ENCODE results near the gene RCAN2. TPM values are rescaled to one million over a fixed set of nuclear protein-coding genes. Genes with fewer than 3 reads are reported as not detected.

RCAN2 gene
- total and polyA plus RNA-seq, 7 donors: 2.6 to 108 (median 20.0) TPM

DNA sequence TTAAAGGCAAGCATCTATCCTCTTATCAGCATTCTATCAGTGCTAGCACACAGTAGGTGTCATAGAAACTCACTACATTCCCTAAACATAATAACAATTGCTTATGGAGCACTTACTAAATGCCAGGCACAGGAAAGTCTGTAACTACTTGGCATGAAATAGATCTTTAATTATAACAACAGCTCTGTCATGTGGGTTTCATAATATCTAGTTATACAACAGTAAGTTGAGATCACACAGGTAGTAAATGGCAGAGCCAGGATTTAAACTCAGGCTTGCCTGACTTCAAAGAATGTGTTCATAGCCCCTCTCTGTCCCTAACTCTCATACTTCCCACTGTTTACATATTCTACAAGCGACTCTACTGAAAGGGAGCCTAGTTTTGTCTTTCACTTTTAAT lies 254.5 kb downstream of the RCAN2 start:
- Histone ChIP-seq H3K27me3 (ENCODE audit: insufficient read depth in 3 of 3, low read length in 2 of 3) (no peaks in the 10 kb centered on the region), H3K4me3 (no peak overlapping the region), H3K9me3 (no peaks in the 10 kb centered on the region), H3K36me3 (ENCODE audit: insufficient read depth in 1 of 2, low read depth in 1 of 2) (no peaks in the 10 kb centered on the region), H3K4me1 (peaks cover 29% of the 10 kb centered on the region), H3K27ac (no peak overlapping the region)
- 49 to 78% (median 57%) methylated on average over 1 of the region's 1 CpG for WGBS, 3 donors
- TF ChIP-seq, protein P1, sequence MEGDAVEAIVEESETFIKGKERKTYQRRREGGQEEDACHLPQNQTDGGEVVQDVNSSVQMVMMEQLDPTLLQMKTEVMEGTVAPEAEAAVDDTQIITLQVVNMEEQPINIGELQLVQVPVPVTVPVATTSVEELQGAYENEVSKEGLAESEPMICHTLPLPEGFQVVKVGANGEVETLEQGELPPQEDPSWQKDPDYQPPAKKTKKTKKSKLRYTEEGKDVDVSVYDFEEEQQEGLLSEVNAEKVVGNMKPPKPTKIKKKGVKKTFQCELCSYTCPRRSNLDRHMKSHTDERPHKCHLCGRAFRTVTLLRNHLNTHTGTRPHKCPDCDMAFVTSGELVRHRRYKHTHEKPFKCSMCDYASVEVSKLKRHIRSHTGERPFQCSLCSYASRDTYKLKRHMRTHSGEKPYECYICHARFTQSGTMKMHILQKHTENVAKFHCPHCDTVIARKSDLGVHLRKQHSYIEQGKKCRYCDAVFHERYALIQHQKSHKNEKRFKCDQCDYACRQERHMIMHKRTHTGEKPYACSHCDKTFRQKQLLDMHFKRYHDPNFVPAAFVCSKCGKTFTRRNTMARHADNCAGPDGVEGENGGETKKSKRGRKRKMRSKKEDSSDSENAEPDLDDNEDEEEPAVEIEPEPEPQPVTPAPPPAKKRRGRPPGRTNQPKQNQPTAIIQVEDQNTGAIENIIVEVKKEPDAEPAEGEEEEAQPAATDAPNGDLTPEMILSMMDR (IDR thresholded peaks at IDR 0.05): no peak
- intact Hi-C loops (cut with DNase I): no loop called here
- peak in 3 of 4 donors; percentile 55 to 73 (median 68) for ATAC-seq
- no peak for DNase-seq

DNA sequence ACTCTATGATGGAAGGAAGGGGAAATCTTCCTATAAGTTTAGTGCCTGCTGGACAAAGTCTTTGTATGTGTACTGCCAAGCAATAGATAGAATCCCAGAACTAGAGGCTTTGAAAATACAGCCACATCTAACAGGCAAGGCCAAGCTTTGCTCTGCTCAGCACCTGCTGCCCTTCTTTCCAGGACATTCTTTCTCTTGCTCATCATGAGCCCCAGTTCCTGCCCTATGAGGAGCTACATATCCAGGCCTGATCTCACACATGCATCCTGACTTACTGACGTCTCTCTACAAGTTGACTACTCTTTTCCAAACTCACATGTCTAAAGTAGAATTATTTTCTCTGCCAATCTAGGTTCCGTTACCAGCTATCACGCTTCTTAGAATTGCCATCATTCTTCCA lies 256.0 kb downstream of the RCAN2 start:
- Histone ChIP-seq H3K9me3 (no peaks in the 10 kb centered on the region), H3K4me3 (no peak overlapping the region), H3K27ac (no peak overlapping the region), H3K36me3 (ENCODE audit: insufficient read depth in 1 of 2, low read depth in 1 of 2) (no peaks in the 10 kb centered on the region), H3K27me3 (ENCODE audit: insufficient read depth in 3 of 3, low read length in 2 of 3) (no peaks in the 10 kb centered on the region), H3K4me1 (peaks cover 17% of the 10 kb centered on the region)
- ATAC-seq (peak; percentile 62 to 83 (median 73)), DNase-seq (no peak)
- WGBS, 3 donors: 42 to 68% (median 44%) methylated on average over 3 of the region's 3 CpGs
- intact Hi-C loops (cut with DNase I): no loop called here
- TF ChIP-seq, protein P1 (IDR thresholded peaks at IDR 0.05): no peak

DNA sequence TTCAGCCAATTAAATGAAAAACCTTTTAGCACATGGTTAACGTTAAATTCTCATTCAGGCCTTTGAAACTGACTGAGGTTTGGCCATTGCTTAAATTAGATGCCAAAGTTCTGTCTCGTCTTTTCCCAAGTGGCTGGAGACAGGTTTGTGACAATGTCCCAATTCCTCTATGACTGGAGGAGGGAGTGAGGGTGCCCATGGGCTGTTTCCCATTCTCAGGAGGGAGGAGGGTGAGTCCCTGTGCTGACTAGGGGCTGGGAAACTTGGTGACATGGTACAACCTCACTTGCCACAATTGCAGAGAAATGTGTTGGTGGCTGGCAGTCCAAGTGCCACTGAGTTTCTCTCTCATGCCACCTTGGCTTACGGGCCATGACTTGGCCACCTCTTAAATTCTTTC lies 256.5 kb downstream of the RCAN2 start:
- ATAC-seq: peak in 2 of 4 donors; percentile 43 to 50
- intact Hi-C loops (cut with DNase I): no loop called here
- WGBS, 3 donors: 42 to 72% (median 43%) methylated on average over 3 of the region's 3 CpGs
- TF ChIP-seq, protein P1 (IDR thresholded peaks at IDR 0.05): no peak
- Histone ChIP-seq H3K27me3 (ENCODE audit: insufficient read depth in 3 of 3, low read length in 2 of 3) (no peaks in the 10 kb centered on the region), H3K27ac (peak overlapping the region; percentile 65), H3K4me3 (no peak overlapping the region), H3K36me3 (ENCODE audit: insufficient read depth in 1 of 2, low read depth in 1 of 2) (no peaks in the 10 kb centered on the region), H3K4me1 (peaks cover 17% of the 10 kb centered on the region), H3K9me3 (no peaks in the 10 kb centered on the region)
- no peak for DNase-seq

DNA sequence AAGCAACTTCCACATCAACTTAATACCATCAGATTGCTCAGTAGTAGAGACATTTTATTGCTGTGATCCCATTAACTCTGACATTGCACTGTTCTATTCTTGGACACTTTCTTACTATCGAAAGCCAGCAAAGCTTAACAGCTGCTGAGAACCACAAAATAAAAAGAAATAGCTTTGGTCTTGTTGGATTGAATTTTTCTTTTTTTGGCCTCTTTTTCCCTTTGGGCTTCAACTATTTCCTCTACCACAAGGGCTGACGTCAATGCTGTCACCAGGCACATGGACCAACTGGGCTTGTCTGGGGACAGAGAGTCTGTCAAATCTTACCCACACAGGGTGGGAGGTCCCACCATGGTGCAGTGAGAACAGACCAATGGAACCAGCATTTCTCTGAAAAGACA lies 257.1 kb downstream of the RCAN2 start:
- Histone ChIP-seq H3K27ac (peak overlapping the region; percentile 65), H3K36me3 (ENCODE audit: insufficient read depth in 1 of 2, low read depth in 1 of 2) (no peaks in the 10 kb centered on the region), H3K4me1 (peaks cover 17% of the 10 kb centered on the region), H3K9me3 (no peaks in the 10 kb centered on the region), H3K27me3 (ENCODE audit: insufficient read depth in 3 of 3, low read length in 2 of 3) (no peaks in the 10 kb centered on the region), H3K4me3 (no peak overlapping the region)
- ATAC-seq: peak in 3 of 4 donors; percentile 42 to 62 (median 60)
- WGBS, 3 donors: 33 to 59% (median 42%) methylated on average over 2 of the region's 2 CpGs
- intact Hi-C loops (cut with DNase I): no loop called here
- TF ChIP-seq, protein P1 (IDR thresholded peaks at IDR 0.05): no peak
- DNase-seq: peak in 1 of 2 donors; percentile 62

DNA sequence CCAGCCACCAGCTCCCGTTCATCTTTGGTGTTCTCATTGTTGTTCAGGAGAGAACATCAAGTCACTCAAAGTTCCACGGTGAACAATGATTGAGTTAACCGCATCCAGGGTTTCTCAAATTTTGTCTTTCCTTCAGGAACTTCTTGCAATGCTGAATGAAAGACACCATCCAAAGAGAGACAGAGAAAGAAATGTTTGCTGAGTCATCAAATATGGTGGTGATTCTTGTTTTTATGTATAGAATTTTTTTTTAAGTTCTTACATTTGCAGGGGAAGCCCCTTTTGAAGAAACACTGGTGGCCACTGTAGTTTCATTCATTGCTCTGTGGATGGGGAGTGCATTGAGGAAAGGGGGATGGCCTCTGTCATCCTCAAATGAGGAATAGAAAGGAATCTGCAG lies 258.1 kb downstream of the RCAN2 start:
- Histone ChIP-seq H3K9me3 (no peaks in the 10 kb centered on the region), H3K4me1 (peaks cover 17% of the 10 kb centered on the region), H3K36me3 (ENCODE audit: insufficient read depth in 1 of 2, low read depth in 1 of 2) (no peaks in the 10 kb centered on the region), H3K4me3 (no peak overlapping the region), H3K27me3 (ENCODE audit: insufficient read depth in 3 of 3, low read length in 2 of 3) (no peaks in the 10 kb centered on the region), H3K27ac (no peak overlapping the region)
- DNase-seq (no peak), ATAC-seq (no peak)
- WGBS, 3 donors: 87 to 98% (median 95%) methylated on average over 3 of the region's 3 CpGs
- TF ChIP-seq, protein P1 (IDR thresholded peaks at IDR 0.05): no peak
- intact Hi-C loops (cut with DNase I): no loop called here

All from psoas muscle (tissue), 8 donors.